H9 (cell line): ENCODE data around the gene ENPP5. TPM values are rescaled to one million over a fixed set of nuclear protein-coding genes. Genes with fewer than 3 reads are reported as not detected.

Experiments
- DNase-seq: peaks from one replicate; pipeline ENCODE4 v3.0.0-alpha.2; 2017
- H2AFZ ChIP-seq: one replicate; pipeline ENCODE4 v1.6.1; 2013; ENCODE audit warnings: mild to moderate bottlenecking, low read length, control low read depth, moderate library complexity
- H2AK5ac ChIP-seq: 2 replicates; pipeline ENCODE4 v1.6.1; 2013; ENCODE audit warnings: low read length, control low read depth, mixed read lengths; ENCODE audit not compliant: insufficient read length
- H2BK120ac ChIP-seq: one replicate; pipeline ENCODE4 v1.6.1; 2013; ENCODE audit warnings: low read depth, mild to moderate bottlenecking, low read length, control low read depth, inconsistent platforms; ENCODE audit not compliant: poor library complexity, severe bottlenecking
- H2BK12ac ChIP-seq: 2 replicates; pipeline ENCODE4 v1.6.1; 2013; ENCODE audit warnings: low read length, control low read depth, mixed read lengths, low read depth; ENCODE audit not compliant: insufficient read length
- H2BK15ac ChIP-seq: 2 replicates; pipeline ENCODE4 v1.6.1; 2013; ENCODE audit warnings: low read depth, low read length, control low read depth
- H2BK20ac ChIP-seq: one replicate; pipeline ENCODE4 v1.6.1; 2013; ENCODE audit warnings: low read depth, mild to moderate bottlenecking, low read length, control low read depth, inconsistent platforms; ENCODE audit not compliant: poor library complexity, severe bottlenecking
- H2BK5ac ChIP-seq: 2 replicates; pipeline ENCODE4 v1.6.1; 2013; ENCODE audit warnings: low read length, control low read depth, mixed read lengths; ENCODE audit not compliant: insufficient read length
- H3K14ac ChIP-seq: 2 replicates; pipeline ENCODE4 v1.6.1; 2013; ENCODE audit warnings: low read length, control low read depth; ENCODE audit not compliant: insufficient read depth
- H3K18ac ChIP-seq: 2 replicates; pipeline ENCODE4 v1.6.1; 2013; ENCODE audit warnings: low read depth, mild to moderate bottlenecking, mixed read lengths, low read length, control low read depth; ENCODE audit not compliant: insufficient read length
- H3K23ac ChIP-seq: 2 replicates; pipeline ENCODE4 v1.6.1; 2013; ENCODE audit warnings: low read length, control low read depth, mixed read lengths, low read depth; ENCODE audit not compliant: insufficient read length
- H3K23me2 ChIP-seq: 2 replicates; pipeline ENCODE4 v1.6.1; 2013; ENCODE audit warnings: low read depth, mild to moderate bottlenecking, mixed read lengths, low read length, control low read depth; ENCODE audit not compliant: insufficient read length, poor library complexity, severe bottlenecking
- H3K27ac ChIP-seq: 2 replicates; pipeline ENCODE4 v1.5.1; 2013; ENCODE audit warnings: low read length, control low read depth, mixed read lengths, low read depth; ENCODE audit not compliant: insufficient read length
- H3K27me3 ChIP-seq: 2 replicates; pipeline ENCODE4 v1.6.1; 2013; ENCODE audit warnings: low read length, control low read depth, inconsistent platforms; ENCODE audit not compliant: insufficient read depth
- H3K4ac ChIP-seq: 2 replicates; pipeline ENCODE4 v1.6.1; 2013; ENCODE audit warnings: low read depth, mild to moderate bottlenecking, control low read depth, inconsistent platforms, low read length, moderate library complexity
- H3K4me1 ChIP-seq: 2 replicates; pipeline ENCODE4 v1.6.1; 2013; ENCODE audit warnings: low read length, control low read depth, inconsistent platforms; ENCODE audit not compliant: insufficient read depth
- H3K4me2 ChIP-seq: 2 replicates; pipeline ENCODE4 v1.6.1; 2013; ENCODE audit warnings: low read length, control low read depth, mixed read lengths; ENCODE audit not compliant: insufficient read length, insufficient read depth
- H3K56ac ChIP-seq: 2 replicates; pipeline ENCODE4 v1.6.1; 2013; ENCODE audit warnings: low read depth, mild to moderate bottlenecking, mixed read lengths, low read length, control low read depth; ENCODE audit not compliant: insufficient read length
- H3K79me1 ChIP-seq: 2 replicates; pipeline ENCODE4 v1.6.1; 2013; ENCODE audit warnings: low read depth, mild to moderate bottlenecking, moderate library complexity, low read length, control low read depth, inconsistent platforms; ENCODE audit not compliant: insufficient read depth, poor library complexity, severe bottlenecking
- H3K79me2 ChIP-seq: 2 replicates; pipeline ENCODE4 v1.6.1; 2013; ENCODE audit warnings: low read length, control low read depth, inconsistent platforms; ENCODE audit not compliant: insufficient read depth
- H3K9ac ChIP-seq: 2 replicates; pipeline ENCODE4 v1.6.1; 2013; ENCODE audit warnings: low read length, control low read depth, mixed read lengths; ENCODE audit not compliant: insufficient read length; ENCODE audit errors: extremely low read depth
- H3K9me3 ChIP-seq: one replicate; pipeline ENCODE4 v1.6.1; 2013; ENCODE audit warnings: low read depth, low read length, inconsistent platforms; ENCODE audit not compliant: control insufficient read depth
- H3T11ph ChIP-seq: one replicate; pipeline ENCODE4 v1.6.1; 2013; ENCODE audit warnings: mild to moderate bottlenecking, low read length, control low read depth, inconsistent platforms
- H4K20me1 ChIP-seq: one replicate; pipeline ENCODE4 v1.6.1; 2013; ENCODE audit not compliant: control insufficient read depth, insufficient read length, insufficient read depth
- H4K5ac ChIP-seq: 2 replicates; pipeline ENCODE4 v1.6.1; 2013; ENCODE audit warnings: low read depth, mild to moderate bottlenecking, mixed read lengths, low read length, control low read depth; ENCODE audit not compliant: insufficient read length
- H4K8ac ChIP-seq: replicated peaks from 2 replicates; pipeline ENCODE4 v1.6.1; 2013; ENCODE audit warnings: low read length, control low read depth, mixed read lengths, low read depth; ENCODE audit not compliant: insufficient read length
- H4K91ac ChIP-seq: 2 replicates; pipeline ENCODE4 v1.6.1; 2013; ENCODE audit warnings: low read depth, mild to moderate bottlenecking, moderate library complexity, mixed read lengths, low read length, control low read depth; ENCODE audit not compliant: insufficient read length
- H3K27ac Mint-ChIP-seq, 3 experiments: 2 replicates in 2 of 3; 3 replicates in 1 of 3; pipeline ENCODE4 v1.8.0; 2020 to 2021; ENCODE audit warnings: mixed read lengths in 3 of 3, mild to moderate bottlenecking in 1 of 3, moderate library complexity in 1 of 3
- H3K27me3 Mint-ChIP-seq: 2 replicates; pipeline ENCODE4 v1.8.0; 2021; ENCODE audit warnings: low read depth, mild to moderate bottlenecking, moderate library complexity, mixed read lengths
- H3K36me3 Mint-ChIP-seq, 3 experiments: 2 replicates in 2 of 3; 3 replicates in 1 of 3; pipeline ENCODE4 v1.8.0; 2020 to 2021; ENCODE audit warnings: low read depth in 3 of 3, mixed read lengths in 3 of 3; ENCODE audit not compliant: insufficient read depth in 1 of 3
- H3K4me1 Mint-ChIP-seq, 2 experiments: 2 replicates each; pipeline ENCODE4 v1.8.0; 2020; ENCODE audit warnings: mixed read lengths in 2 of 2
- H3K4me3 Mint-ChIP-seq, 2 experiments: 2 replicates in 1 of 2; 3 replicates in 1 of 2; pipeline ENCODE4 v1.8.0; 2020 to 2021; ENCODE audit warnings: mild to moderate bottlenecking in 2 of 2, mixed read lengths in 2 of 2, moderate library complexity in 1 of 2
- H3K9me3 Mint-ChIP-seq, 2 experiments: 2 replicates in 1 of 2; 3 replicates in 1 of 2; pipeline ENCODE4 v1.8.0; 2020; ENCODE audit warnings: mild to moderate bottlenecking in 2 of 2, mixed read lengths in 2 of 2, moderate library complexity in 1 of 2
- CTCF ChIP-seq: fragments of 200-600 bp; sonication (generic); conservative IDR thresholded peaks from 3 replicates; pipeline ENCODE4 v1.8.0; 2021; ENCODE audit warnings: antibody characterized with exemption, mild to moderate bottlenecking
- WGBS: extraction: QIAGEN DNeasy Blood & Tissue Kit; methylation state at CpG from one replicate; pipeline ENCODE4 v1.1.7; 2013; ENCODE audit warnings: missing lambda C conversion rate, low lambda C conversion rate, mixed read lengths; ENCODE audit not compliant: insufficient read length; ENCODE audit errors: extremely low coverage; 5-methylcytosine and 5-hydroxymethylcytosine counted together
- total RNA-seq: library from RNA; stranded (reverse); gene quantifications from 2 replicates; pipeline ENCODE4 v1.2.1, GENCODE V29; 2021

The ENPP5 gene
- total RNA-seq, 1 experiment from 2014 or later, result 4.6 TPM

GRCh38 chr6:46210294-46210693 is 39.5 kb upstream of the ENPP5 start:
- no peak overlapping the region for H4K5ac ChIP-seq
- Mint-ChIP-seq H3K27me3 (peaks cover 18% of the 10 kb centered on the region), H3K4me1 (peaks cover 0 to 5% of the 10 kb centered on the region in 2 experiments; a peak in 1 of 4 replicates), H3K27ac (no peak overlapping the region), H3K4me3 (no peak overlapping the region; a peak in 1 of 5 replicates), H3K9me3 (no peaks in the 10 kb centered on the region), H3K36me3 (no peaks in the 10 kb centered on the region)
- no peak overlapping the region for H3K4ac ChIP-seq
- no peaks in the 10 kb centered on the region for H3K79me2 ChIP-seq
- H3K18ac ChIP-seq, result no peak overlapping the region
- H3K27ac ChIP-seq, result no peak overlapping the region
- no peak overlapping the region for H2BK15ac ChIP-seq
- H3K23me2 ChIP-seq, result no peaks in the 10 kb centered on the region
- H3K9me3 ChIP-seq, result no peaks in the 10 kb centered on the region
- no peaks in the 10 kb centered on the region for H3K27me3 ChIP-seq
- no peak overlapping the region for H2BK5ac ChIP-seq
- H2AFZ ChIP-seq, result no peak overlapping the region
- H4K91ac ChIP-seq, result no peak overlapping the region
- H3K23ac ChIP-seq, result no peak overlapping the region
- DNase-seq, result no peak
- TF ChIP-seq CTCF, result no peak
- no peaks in the 10 kb centered on the region for H3K4me1 ChIP-seq
- no peak overlapping the region for H3K9ac ChIP-seq
- no peak overlapping the region for H2AK5ac ChIP-seq
- no peak overlapping the region for H3K14ac ChIP-seq
- H4K20me1 ChIP-seq, result no peaks in the 10 kb centered on the region
- H3K79me1 ChIP-seq, result no peaks in the 10 kb centered on the region
- no peak overlapping the region for H2BK20ac ChIP-seq
- H3K56ac ChIP-seq, result no peak overlapping the region
- WGBS, result no CpG with 5 or more reads among the region's 5 CpGs
- no peak overlapping the region for H4K8ac ChIP-seq
- no peak overlapping the region for H2BK12ac ChIP-seq
- no peak overlapping the region for H3T11ph ChIP-seq
- no peak overlapping the region for H3K4me2 ChIP-seq
- no peak overlapping the region for H2BK120ac ChIP-seq
